GM18867 (cell line): Measurements from ENCODE around the gene TSC1.
"Not testable (repeated sequence)": the region's sequence is repeated elsewhere in the genome, so short reads cannot be mapped to it uniquely, and the experiment has no call there.

Experiments used
- ATAC-seq: cut with Tn5 transposase; IDR thresholded peaks from one replicate; pipeline ENCODE4 v1.9.1; 2021; ENCODE audit warnings: mild to moderate bottlenecking, moderate library complexity; ENCODE audit not compliant: unreplicated experiment

TSC1 gene

DNA sequence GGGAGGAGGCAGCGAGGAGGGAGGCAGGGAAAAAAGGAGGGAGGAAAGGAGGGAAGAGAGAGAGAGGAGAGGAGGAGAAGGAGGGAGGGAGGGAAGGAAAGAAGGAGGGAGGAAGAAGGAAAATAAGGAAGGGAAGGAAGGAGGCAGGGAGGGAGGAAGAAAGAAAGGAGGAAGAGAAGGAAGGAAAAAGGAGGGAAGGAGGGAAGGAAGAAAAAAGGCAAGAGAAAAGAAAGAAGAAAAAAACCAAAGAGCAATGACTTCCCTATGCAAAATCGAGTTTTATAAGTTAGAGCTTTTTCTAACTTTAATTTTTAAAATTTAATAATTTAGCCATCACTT, 33.7 kb upstream of the TSC1 start:
- no peak for ATAC-seq

- no peak for ATAC-seq
Measured at GRCh38 chr9:132976571-132976970, 32.2 kb upstream of the TSC1 start.

- no peak for ATAC-seq
Measured at GRCh38 chr9:132975961-132976360, 31.5 kb upstream of the TSC1 start.

DNA sequence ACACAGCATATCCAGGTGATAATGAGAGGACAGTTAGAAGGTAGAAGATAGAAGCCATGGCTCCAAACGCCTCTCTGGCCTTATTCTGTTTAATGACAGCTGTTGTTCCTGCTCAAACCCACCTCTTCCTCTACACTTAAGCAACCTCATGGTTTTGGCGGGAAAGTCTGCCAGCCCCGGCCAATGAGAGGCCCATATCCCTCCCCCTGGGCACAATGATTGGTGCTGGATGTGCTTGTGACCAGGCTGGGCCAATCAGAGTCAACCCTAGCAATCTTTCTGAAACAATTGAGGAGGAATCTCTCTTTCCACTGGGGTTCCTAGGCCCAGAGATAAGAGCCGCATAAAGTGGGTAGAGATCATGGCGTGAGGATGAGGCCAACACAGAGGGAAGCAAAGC, 29.3 kb upstream of the TSC1 start:
- no peak for ATAC-seq

- no peak for ATAC-seq
Measured at GRCh38 chr9:132973166-132973565, 28.8 kb upstream of the TSC1 start.

DNA sequence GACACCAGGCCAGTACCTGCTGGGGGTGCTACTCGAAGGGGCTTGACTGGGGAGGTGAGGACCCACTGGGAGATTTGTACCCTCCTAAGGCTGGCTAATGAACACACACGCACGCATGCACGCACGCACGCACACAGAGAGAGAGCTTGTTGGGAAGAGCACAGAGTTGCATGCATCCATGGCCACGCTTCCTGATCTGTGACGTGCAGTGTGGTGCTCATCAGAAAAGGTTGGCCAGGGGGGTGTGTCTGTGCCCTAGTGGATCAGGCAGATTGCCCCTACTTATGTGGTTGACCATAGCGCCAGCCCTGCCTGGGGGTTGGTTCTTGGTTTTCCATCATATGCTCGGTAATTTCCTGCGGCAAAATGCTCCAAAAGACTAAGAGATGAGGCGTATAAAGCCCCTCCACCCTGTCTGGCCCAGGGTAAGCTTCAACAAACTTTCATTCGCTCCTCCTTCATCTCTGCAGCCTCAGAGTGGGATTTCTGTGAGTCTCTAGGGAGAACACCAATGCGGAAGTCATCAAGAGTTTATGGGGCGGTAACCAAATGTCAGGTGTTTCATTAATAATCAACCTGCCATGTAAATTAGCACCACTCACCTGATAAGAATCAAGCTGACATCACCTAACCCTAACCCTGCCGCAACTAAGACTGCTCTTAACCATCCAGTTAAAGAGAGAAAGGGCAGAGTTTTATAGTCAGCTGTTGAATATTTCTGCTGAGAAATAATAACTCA, 26.1 kb upstream of the TSC1 start:
- ATAC-seq, result no peak

GRCh38 chr9:132969783-132970182, 25.4 kb upstream of the TSC1 start:
- no peak for ATAC-seq

GRCh38 chr9:132967908-132968307, 23.5 kb upstream of the TSC1 start:
- ATAC-seq, result not testable (repeated sequence)

GRCh38 chr9:132965478-132965877, 21.1 kb upstream of the TSC1 start:
- no peak for ATAC-seq

DNA sequence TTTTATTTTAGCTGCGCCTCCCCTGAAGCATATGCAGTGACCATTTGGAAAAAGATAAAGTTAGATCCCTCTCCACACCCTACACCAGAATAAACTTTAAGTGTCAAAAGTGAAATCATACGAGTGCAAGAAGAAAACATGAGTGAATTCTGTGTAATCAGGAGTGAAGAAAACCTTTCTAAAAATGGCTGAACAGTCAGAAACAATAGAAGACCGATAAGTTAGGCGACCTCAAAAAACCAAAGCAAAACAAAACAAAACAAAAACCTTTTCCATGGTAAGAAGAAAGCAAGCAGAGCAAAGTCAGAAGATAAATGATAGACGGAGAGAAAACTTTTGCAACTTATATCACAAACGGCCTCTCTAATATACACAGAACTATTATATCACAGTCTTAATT, 16.6 kb upstream of the TSC1 start:
- ATAC-seq, result no peak

DNA sequence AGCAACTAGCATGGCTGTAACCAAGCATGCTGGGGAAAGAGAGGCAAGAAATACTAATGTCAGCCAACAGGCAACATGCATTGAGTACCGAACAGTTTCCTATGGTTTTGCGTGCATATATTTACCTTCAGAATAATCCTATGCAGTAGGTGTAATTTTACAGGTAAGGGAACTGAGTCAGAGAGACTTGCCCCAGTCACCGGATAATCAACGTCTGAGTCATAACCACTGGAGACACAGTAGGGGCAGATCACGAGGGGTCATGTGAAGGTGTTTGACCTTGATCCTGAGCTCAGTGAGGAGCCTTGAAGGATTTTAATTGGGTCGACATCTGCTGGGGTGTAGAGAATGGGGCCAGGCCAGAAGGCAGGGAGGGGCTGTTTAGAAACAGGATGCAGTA, 13.4 kb upstream of the TSC1 start:
- no peak for ATAC-seq

DNA sequence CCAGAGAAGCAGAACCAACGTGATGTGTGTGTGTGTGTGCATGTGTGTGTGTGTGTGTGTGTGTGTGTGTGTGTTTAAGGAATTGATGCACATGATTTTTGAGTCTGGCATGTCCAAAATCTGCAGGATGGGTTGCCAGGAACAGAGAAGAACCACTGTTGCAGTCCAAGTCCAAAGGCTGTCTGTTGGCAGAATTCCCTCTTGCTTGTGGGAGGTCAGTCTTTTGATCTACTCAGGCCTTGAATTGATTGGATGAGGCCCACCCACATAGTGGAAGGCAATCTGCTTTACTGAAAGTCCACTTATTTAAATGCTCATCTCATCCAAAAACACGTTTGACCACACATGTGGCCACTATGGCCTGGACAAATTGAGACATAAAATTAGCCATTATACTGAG, 11.4 kb upstream of the TSC1 start:
- no peak for ATAC-seq

- ATAC-seq, result no peak
Measured at GRCh38 chr9:132955123-132955522, 10.7 kb upstream of the TSC1 start.

DNA sequence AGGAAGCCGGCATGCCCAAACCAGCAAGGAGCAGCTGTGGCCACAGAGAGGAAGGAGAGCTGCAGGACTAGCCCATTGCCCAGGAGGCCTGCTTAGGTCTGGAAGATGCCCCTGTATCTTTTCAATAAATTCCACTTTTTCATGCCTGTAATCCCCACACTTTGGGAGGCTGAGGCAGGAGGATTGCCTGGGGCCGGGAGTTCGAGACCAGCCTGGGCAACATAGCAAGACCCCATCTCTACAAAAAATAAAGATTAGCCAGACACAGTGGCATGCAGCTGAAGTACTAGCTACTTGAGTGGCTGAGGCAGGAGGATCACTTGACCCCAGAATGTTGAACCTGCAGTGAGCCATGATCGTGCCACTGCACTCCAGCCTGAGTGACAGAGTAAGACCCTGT, 5.3 kb upstream of the TSC1 start:
- no peak for ATAC-seq

- ATAC-seq, result no peak
Measured at GRCh38 chr9:132948482-132949050, 4.2 kb upstream of the TSC1 start.

DNA sequence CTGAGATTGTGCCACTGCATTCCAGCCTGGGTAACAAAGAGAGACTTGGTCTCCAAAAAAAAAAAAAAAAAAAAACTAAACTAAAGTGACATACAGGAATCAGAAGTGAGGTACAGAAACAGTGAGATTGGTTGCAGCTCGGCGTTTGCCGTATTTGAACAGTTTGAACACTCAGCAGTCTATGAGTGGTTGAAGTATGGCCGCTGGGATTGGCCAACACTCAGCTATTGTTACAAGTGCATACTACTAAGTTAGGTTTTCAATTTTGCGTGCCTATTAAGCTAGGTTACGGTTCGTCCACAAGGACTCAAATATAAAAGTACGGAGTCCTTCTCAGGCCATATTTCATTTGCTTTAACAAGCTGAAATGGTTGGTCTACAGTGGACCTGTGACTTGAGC, 3.3 kb upstream of the TSC1 start:
- ATAC-seq, result no peak

- no peak for ATAC-seq
Measured at GRCh38 chr9:132946631-132947295, 2.3 kb upstream of the TSC1 start.

- ATAC-seq, result no peak
Measured at GRCh38 chr9:132946211-132946610, 1.8 kb upstream of the TSC1 start.

- ATAC-seq, result no peak
Measured at GRCh38 chr9:132945186-132946130, 1.0 kb upstream of the TSC1 start.

GRCh38 chr9:132943651-132944293, 644 bp downstream of the TSC1 start:
- ATAC-seq, result peak; percentile 2
